Inflammatory macrophage (primary cell): ENCODE measurements around the gene CPNE6.

Experiments used
- DNase-seq, 2 donors: peaks; one replicate each; pipeline ENCODE4 v3.0.0-alpha.2; 2020 to 2022

The CPNE6 gene

DNA sequence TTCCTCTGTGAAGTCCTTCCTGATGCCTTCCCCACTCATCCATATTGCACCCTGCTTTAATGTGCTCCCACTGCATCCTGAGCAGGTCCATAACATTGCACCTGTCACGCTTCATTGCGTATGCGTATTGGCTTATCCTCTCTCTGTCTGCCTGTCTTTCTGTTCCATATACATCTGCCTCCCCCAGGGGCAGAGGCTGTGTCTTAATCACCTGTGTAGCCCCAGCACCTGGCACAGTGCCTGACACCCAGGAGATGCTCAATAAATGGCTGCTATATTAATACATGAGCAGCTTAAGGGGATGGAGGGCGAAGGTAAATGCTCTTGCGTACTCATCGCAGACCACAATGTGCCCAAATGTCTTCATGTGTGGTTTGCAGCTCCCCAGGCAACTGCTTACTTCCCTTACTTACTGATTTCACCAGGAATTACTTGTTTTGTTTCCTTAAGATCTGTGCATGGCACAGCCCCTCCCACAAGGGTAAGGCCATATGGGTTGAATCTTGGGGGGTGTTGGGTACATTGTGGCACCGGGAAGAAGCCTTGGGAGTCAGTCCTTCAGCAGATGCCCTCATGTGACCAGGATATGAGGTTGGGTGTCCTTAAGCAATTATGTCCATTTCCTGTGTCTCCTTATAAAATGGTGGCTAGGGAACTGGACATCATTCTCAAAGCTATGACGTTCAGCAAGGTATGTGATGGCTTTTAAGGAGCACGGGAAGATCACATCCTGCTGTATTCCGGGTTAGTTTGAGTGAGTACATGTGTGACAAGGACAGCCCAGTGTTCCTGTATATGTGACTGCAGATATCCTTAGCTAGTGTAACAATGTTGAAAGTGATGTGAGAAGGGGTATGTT is 848 bp upstream of the CPNE6 start:
- peak in 1 of 2 donors; percentile 14 for DNase-seq

DNA sequence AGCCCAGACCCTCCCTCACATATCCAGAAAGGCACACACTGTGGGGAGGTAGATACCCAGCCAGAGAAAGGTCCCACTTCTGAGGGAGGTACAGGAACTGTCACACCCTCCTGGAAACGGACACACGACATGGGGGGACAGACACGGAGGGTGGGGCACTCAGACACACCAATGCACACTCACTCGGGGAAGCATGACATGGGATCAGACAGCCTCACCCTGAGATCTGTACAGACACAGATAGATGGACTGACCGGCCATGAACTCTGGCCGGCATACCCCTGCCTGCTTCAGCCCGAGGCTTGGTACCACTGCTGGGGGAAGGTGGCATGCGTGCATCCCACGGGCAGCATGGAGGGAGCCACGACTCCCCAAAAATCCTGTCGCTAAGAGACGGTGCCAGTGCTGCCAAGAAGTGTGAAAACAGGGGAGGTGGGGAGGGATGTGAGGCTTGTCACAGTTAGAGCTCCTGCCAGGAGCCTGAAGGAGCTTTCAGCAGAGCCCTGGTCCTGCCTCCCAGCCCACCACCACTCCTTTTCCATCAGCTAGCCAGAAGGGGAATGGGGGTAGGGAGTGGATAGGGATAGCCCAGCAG is 571 bp downstream of the CPNE6 start:
- DNase-seq: no peak

DNA sequence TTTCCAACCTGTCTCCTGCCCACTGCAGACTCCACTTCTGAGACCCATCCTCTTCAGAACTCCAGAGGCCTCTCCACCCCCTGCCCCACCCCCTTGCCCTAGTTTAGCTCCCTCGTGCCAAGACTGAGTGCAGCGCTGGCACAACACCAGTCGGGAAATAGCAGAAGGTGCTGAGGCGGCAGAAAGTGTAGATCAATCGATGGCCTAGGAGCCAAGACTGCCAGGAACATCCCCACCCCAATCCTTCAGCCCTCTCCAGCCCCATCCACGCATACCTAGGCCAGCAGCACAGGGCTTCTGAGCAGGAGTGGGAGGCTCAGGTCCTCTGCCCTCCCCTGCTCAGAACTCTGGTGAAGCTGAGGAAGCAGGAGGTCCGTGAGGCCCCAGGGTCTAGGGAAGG is 1.1 kb downstream of the CPNE6 start:
- no peak for DNase-seq

DNA sequence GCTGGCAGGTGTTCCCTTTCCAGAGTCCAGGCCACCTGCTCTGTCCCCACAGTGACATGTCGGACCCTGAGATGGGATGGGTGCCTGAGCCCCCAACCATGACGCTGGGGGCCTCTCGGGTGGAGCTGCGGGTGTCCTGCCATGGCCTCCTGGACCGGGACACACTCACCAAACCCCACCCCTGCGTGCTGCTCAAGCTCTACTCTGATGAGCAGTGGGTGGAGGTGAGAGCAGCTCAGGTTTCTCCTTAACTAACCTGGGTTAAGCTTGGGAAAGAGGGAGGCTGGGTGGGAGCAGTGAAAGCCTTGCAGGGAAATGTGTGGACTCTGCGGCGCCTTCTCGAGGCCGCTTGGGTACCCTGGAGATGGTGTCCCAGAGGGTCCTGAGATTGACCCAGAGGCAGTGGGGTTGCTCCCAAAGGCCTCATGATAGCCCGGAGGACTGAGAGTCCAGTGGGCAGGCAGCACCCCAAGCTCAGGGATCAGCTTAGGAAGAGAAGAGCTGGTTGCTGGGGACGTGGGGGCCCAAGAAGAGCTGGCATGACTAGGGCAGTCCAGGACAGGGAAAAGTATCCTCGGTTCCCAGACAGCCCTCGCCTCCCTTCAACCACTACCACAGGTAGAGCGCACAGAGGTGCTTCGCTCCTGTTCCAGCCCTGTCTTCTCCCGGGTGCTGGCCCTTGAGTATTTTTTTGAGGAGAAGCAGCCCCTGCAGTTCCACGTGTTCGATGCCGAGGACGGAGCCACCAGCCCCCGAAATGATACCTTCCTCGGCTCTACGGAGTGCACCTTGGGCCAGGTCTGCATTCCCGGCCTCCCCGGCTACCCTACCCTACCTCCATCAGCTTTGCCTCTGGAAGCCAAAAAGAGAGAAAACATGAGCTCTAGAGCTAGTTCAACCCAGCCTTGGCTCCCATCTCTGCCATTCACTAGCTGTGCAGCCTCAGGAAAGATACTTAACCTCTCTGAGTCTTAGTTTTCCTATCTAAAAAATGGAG is 1.8 kb downstream of the CPNE6 start:
- DNase-seq: no peak

DNA sequence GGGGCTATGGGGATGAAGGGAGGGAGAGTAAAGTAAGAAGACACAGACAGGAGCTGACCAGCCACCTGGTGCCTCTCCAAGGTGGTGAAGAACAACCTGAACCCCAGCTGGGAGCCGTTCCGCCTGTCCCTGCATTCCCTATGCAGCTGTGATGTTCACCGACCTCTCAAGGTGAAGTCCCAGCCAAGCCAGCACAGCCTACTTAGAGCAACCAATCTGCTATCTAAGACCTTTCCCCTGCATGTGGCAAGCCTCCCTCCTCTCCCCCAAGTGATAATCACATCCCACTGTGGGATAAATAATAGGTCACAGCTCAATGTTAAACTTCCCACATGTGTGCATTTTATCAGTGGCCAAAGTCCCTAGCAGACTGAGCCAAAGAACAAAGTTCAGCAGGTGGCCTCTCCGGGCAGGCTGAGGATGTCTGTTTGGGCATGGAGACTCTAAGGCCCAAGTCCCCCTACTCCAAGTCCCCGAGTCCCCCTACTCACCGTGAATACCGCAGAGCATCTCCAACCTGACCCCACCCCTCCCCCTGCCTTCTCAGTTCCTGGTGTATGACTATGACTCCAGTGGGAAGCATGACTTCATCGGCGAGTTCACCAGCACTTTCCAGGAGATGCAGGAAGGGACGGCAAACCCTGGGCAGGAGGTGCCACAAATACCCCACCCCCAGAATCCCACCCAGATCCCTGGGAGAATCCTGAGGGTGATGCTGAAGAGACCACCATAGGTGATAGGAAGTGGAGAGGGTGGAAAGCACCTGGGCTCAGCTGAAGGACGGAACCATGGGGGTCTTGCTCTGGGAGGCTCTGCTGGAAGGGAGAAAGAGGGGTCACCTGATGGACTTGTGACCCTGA is 3.5 kb downstream of the CPNE6 start:
- peak in 1 of 2 donors; percentile 8 for DNase-seq

DNA sequence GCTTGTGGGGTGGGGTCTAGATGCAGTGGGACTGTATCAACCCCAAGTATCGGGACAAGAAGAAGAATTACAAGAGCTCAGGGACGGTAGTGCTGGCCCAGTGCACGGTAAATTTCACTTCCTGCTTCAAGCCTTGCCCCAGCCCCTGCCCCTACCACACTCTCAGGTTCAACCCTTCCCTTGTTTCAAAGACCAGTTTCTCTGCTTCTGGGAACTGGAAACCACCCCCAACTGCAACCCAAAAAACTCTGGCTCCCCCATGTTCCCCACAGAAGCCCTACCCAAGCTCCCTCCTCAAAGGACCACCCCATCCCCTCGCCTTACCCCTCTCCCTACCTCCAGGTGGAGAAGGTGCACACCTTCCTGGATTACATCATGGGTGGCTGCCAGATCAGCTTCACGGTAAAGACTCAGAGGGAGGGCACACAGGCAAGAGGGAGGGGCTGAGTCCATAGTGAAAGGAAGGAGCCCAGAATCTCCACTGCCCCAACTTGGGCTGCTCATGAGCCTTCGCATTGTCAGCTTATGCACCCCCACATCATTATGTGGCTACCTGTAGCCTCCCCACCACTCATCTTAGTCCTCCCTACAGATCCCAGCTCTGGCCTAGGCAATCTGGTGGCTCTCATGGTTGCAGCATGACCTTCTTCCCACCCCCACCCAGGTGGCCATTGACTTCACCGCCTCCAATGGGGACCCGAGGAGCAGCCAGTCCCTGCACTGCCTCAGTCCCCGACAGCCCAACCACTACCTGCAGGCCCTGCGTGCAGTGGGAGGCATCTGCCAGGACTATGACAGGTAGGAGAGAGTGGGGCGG is 4.3 kb downstream of the CPNE6 start:
- DNase-seq: no peak

DNA sequence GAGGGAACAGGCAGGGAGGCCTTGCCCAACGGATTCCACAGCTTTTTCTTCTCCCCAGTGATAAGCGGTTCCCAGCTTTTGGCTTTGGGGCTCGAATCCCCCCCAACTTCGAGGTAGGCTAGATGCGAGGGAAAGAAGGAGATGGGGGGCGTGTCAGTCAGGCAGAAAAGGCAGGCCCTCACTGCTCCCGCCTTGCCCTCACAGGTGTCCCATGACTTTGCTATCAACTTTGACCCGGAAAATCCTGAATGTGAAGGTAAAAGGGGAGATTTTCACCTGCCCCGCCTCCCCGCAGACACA is 4.9 kb downstream of the CPNE6 start:
- no peak for DNase-seq

DNA sequence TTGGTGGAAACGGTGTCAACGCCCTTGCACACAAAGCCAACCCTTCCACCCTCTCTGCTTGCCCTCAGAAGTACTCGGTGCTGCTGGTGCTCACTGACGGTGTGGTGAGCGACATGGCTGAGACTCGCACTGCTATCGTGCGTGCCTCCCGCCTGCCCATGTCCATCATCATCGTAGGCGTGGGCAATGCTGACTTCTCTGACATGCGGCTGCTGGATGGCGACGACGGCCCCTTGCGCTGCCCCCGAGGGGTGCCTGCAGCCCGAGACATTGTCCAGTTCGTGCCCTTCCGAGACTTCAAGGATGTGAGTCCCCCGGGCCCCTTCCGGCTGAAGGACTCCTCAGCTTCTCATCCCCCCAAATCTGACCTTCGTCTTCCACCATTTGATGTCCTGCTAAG is 5.7 kb downstream of the CPNE6 start:
- no peak for DNase-seq

DNA sequence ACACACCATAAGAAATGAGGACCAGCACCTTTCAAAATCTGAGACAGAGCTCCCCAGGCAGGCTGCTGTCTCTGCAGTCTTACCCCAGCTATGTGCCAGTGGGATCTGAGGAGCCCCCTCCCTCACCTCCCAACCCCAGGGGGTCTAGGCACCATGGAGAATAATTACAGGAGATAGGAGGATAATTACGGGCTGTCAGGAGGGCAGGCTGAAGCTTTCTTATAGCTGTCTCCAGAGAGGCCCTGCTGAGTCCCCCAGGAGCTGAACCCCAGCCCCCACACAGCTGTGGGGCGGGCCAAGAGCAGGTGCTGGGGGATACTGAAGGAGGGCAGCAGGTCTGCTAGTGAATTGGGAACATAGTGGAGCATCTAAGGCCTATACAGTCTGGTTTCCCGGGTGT is 6.8 kb downstream of the CPNE6 start:
- DNase-seq: no peak

DNA sequence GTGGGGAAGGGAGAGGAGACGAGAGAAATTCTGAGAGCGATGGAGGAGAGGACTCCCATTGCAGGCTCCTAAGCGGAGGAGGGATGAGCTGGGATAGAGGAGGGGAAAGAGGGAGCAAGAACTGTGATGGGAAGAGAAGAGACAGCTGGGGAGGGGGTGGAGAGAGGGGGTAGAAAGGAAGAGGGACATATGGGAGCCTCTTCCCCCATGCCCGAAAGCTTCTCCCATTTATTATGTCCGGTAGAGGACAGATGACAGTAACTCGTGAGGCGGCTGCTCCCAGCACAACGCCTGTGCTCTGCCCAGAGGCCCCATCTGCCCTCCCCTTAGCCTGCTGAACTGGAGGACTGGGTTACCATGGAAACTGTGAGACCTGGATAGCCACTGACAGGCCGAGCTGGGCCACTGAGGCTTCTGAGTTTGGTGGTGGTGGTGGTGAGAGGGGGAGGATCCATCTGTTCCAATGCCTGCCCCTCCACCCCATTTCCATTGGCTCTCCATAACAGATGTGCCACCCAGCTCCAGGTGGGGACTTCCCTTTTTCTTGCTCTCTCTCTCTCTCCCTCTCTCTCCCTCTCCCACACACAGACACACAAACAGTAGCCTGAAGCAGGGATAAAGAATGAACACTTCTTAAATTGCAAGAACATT is 8.3 kb downstream of the CPNE6 start:
- no peak for DNase-seq

DNA sequence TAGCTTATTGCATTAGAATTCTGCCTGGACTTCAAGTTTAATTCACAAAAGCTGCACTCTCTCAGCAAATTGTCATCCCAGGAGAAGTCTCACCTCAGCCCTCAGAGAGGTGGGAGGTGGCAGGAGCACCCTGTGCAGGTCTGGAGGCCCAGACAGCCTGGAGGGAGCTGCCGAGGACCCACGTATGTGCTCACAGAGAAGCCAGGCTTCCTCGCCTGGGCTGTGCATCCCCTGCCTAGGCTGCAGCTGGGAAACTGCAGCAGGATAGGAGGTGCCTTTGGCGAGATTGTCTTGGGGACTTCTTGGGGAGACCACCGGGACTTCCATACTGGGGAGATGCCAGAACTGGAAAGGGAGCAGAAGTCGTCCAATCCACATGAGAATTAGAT is 8.8 kb downstream of the CPNE6 start:
- no peak for DNase-seq

DNA sequence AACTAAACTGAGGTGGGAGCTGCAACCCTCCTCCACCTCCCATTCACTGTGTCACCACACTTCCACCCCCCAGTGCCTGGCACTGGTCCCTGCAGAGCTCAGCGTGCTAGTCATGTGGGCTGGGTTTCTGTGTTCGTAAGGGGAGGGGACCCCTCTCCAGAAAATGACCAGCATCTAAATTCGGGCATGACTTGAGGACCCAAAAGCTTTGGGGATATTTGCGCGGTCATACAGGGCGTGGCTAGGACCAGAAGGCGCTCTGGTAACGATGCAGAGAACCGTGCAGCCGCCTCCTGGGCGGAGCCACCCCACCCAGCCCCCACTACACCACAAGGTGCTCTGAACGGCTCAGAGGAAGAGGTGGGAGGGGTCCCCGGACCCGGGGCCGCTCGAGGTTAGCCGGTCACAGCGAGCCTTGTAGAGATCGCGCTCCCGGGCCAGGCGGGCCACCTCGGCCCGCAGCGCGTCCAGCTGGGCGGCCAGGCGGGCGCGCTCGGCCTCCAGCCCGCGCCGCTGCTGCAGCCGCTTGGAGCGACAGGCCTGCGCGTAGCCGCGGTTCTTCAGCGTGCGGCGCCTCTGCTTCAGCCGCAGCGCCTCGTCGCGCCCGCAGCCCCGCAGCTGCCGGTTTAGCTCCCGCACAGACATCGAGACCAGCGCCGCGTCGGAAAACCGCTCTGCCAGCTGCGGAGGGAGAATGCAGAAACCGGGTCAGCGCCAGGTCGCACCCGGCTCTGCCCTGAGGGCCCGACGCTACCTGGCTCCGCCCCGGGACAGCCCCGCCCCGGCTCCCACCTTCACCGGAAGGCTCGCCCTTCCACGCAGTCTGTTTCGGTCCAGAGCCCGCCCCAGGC is 9.8 kb downstream of the CPNE6 start:
- peak; percentile 4 to 35 for DNase-seq

DNA sequence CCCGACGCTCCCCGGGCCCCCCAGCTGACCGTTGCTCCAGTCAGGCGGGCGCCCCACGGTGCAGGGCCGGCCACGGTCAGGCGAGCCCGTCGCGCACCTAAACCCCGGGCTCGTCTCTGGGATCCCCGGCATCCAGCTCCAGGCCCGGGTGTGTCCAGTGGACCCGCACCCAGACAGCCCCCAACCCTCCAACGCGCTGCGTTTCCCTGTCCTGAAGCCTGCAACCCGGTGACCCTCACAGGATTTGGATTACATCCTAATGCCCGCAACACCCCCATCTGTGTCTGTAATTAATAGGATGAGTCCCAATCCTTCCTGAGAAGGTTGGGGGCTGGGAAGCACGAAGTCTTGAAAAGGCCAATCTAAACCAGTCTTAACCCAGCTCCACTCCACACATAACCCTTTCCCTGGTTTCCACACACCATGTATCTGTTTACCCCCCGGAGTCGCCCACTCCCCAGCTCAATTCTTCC is 10.4 kb downstream of the CPNE6 start:
- DNase-seq: no peak

DNA sequence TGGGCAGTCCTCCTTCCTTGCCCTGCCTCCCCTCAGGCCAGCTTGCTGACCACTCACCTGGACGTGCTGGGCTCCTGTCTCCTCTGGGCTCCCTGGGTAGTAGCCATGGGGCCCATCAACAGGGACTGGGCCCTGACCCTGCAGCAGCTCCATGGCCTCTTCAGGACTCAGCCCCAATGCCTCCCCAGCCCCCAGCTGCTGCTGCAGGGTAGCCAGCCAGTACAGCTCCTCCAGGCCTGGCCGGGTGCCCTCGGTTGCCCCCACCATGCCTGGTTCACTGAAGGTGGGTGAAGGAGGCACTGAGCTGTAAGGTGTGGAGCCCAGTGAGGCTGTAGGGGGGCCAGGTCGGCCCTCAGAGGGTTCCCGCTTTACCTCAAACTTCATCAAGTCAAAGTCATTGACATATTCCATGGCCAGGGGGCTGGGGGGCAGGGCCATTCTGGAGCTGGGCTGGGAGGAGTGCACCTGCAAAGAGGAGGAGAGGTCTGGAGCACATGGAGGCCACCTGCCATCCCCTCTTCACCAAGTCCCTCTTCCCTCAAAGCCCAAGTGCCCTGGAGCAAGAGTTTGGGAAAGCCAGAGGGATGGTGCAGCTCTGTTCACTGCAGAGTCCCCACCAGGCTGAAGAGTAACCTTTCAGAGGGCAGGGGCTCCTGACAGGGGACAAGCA is 11.2 kb downstream of the CPNE6 start:
- no peak for DNase-seq

DNA sequence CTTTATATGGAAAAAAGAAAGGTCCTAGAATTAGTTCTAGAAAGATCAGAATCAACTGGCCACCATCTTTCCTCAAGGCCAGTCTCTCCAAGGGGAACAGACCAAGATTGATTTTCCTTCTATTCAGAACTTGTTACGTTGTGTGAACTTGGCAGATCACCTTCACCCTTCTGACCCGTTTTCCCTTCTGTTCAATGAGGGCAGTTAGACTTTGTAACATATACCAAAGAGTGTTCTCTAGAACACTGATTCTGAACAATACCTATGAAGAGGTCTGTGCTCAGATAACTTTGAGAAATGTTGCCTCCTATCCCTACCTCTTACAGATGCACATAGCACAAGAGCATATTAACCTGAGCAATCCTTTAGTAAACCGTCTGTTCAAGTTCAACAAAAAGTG is 12.1 kb downstream of the CPNE6 start:
- no peak for DNase-seq

DNA sequence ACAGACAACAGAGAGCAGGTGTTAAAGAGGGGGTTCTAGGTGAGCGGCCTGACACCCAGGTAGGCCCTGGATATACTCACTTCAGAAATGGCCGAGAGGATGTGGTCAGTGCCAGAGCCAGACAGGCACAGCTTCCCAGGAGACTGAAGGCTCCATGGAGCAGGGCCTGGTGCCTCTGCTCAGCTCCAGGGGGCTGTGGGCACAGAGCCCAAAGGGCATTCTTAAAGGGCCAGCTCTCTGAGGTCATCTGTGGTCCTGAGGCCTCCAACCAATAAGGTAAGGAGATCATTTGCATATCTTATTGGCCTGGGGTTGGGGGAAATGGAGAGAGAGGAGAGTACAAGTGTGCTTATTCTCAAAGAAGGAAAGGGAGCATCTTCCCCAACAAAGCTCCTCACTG is 13.1 kb downstream of the CPNE6 start:
- no peak for DNase-seq

DNA sequence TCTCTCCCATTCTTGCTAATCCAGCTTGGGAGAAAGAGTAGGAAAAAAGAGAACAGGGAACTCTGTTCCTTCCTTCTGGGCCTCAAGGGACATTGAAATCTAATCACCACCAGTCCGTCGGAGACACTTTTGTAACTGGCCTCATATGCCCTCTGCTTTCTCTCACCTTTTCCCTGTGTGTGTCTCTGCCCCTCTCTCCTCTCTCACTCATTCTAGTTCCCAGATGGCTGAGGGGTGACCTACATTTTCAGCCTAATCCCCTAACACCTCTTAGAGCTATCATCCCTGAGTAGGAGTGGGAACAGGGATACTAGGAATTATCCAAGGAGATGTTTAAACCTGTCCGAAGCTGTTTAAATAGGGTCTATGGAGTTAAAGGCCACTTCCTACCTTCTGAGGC is 13.9 kb downstream of the CPNE6 start:
- no peak for DNase-seq

DNA sequence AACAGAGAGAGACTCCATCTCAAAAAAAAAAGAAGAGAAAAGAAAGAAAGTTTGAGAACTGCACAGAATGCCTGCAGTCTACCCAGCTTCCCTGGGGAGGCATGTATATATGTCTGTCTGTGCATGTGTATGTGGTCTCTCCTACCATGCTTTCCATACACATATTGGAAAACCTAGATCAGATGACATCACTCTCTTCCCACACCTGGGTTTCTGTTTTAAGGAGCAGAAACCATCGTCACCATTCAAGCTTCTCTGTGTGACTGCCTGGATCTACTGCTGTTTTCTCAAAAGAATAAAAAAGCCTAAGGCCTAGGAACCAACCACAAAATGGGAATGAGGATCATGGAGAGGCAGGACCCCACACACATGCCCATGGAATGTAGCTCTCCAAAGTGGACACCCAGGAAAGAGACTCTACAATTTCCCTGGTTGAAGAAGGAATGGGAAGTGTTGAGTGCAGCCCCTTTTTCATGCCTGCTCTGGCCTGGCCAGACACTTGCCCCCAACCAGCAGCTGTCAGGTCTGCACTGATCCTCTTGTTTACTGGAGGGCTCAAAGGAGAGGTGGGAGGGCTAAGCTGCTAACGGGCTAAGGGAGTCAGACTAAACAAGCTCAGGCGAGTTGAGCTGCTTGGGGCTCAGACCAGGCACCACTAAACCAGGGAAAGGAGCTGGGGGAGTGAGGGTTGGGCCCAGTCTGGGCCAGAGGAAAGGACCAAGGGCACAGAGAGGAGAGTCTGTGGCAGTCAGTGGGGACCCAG is 15.0 kb downstream of the CPNE6 start:
- DNase-seq: no peak

DNA sequence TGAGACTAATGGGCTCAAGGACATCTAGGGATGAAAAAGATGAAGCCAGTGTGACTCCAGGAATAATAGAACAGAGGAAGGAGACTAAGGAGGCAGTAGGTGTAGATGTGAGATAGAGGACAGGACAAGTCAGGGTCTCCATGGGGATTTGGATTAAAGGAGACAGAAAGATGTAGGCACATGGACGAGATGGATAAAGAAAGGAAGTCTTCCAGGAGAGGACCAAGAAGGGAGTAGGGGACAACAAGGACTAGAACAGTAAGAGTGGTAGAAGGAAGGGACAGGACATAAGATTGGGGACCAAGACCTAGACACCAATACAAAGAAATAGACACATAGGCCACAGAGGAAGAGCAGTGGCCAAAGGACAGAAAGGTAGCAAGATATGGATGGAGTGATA is 15.6 kb downstream of the CPNE6 start:
- DNase-seq: no peak
